ENCODE data around the gene SLC25A12. TPM values are rescaled to one million over a fixed set of nuclear protein-coding genes. Genes with fewer than 3 reads are reported as not detected.

SLC25A12 gene
- total and polyA plus RNA-seq, 10 of the 15 experiments (the other 5 are each of a cell fraction or from before 2014, with no cell fraction given) = 20.9 to 50.0 (median 33.0) TPM

GRCh38 chr2:171895786-171896185 lies 1.7 kb upstream of the SLC25A12 start:
- RAD21 ChIA-PET (ENCODE audit: unreplicated experiment) = interaction anchor here (0.9 kb wide), 1 partner anchor 207 kb away, joined by 5 read pairs; the partner anchor contains the start of gene DLX2
- POLR2A ChIA-PET = no interaction called here
- 54% methylated on average over 1 of the region's 1 CpG for WGBS (ENCODE audit: insufficient coverage, insufficient replicate concordance, low lambda C conversion rate, missing lambda C conversion rate)
- no peak overlapping the region for H3K27ac ChIP-seq (ENCODE audit: control insufficient read depth, insufficient read depth)
- H3K9ac ChIP-seq (ENCODE audit: control insufficient read depth, insufficient read depth, low read length) = no peak overlapping the region
- CTCF ChIA-PET = interaction anchor here (0.7 kb wide), 1 partner anchor 16 kb away, joined by 3 read pairs; no protein-coding TSS in a partner anchor
- H3K4me1 ChIP-seq (ENCODE audit: control insufficient read depth, insufficient read depth, low read length) = no peaks in the 10 kb centered on the region
- in situ Hi-C loops (cut with MboI) (no loop called here), intact Hi-C loops (cut with micrococcal nuclease; ENCODE audit: unreplicated experiment) (no loop called here)
- no peak overlapping the region for H3K4me2 ChIP-seq (ENCODE audit: control insufficient read depth, insufficient read depth)
- peaks cover 0 to 6% of the 10 kb centered on the region in 2 experiments; a peak in 1 of 4 replicates for H3K36me3 ChIP-seq (ENCODE audit: control insufficient read depth in 2 of 2, insufficient read depth in 2 of 2, low read length in 1 of 2)
- FAIRE-seq (no peak), DNase-seq (ENCODE audit: low read depth, low spot score) (no peak), ATAC-seq (no peak)
- SMC1A ChIA-PET (ENCODE audit: uncharacterized antibody, unreplicated experiment) = no interaction called here
- no peak for TF ChIP-seq SPI1 (IDR thresholded peaks at IDR 0.05; ENCODE audit: borderline replicate concordance, insufficient read depth, low read depth, low read length)
- TF ChIP-seq ZZZ3 (IDR thresholded peaks at IDR 0.05; ENCODE audit: control insufficient read depth, insufficient read length, low read depth) = no peak
- TF ChIP-seq POLR2AphosphoS2 (IDR thresholded peaks at IDR 0.05; ENCODE audit: low read depth, low read length) = no peak
- TF ChIP-seq SMAD1 (IDR thresholded peaks at IDR 0.05; ENCODE audit: low read depth, partially characterized antibody) = no peak
- no peak for TF ChIP-seq SRF (IDR thresholded peaks at IDR 0.05; ENCODE audit: low read depth in 2 of 2, low read length in 2 of 2)
- no peak for TF ChIP-seq CHD1 (IDR thresholded peaks at IDR 0.05; ENCODE audit: low read depth, low read length)
- TF ChIP-seq CREM (IDR thresholded peaks at IDR 0.05; ENCODE audit: low read depth) = no peak
- TF ChIP-seq ZBTB40 (IDR thresholded peaks at IDR 0.05; ENCODE audit: borderline replicate concordance) = no peak
- TF ChIP-seq STAT3 (IDR thresholded peaks at IDR 0.05; ENCODE audit: low read depth, low read length) = no peak
- no peak for TF ChIP-seq JUND (IDR thresholded peaks at IDR 0.05; ENCODE audit: low read depth, low read length)
- no peak for TF ChIP-seq CEBPZ (IDR thresholded peaks at IDR 0.05; ENCODE audit: low read depth, low read length)
- no peak for TF ChIP-seq YBX1 (IDR thresholded peaks at IDR 0.05)
- TF ChIP-seq TCF7 (IDR thresholded peaks at IDR 0.05; ENCODE audit: borderline replicate concordance) = no peak
- no peak for TF ChIP-seq CBX3 (IDR thresholded peaks at IDR 0.05; ENCODE audit: borderline replicate concordance, low read depth)
- TF ChIP-seq ATF7 (IDR thresholded peaks at IDR 0.05; ENCODE audit: low read depth) = no peak
- H3K9me3 ChIP-seq (replicated peaks; ENCODE audit: control insufficient read depth, insufficient read depth, low read length) = no peaks in the 10 kb centered on the region; the same call in 1 of the 3 replicates
- no peak overlapping the region for H3K4me3 ChIP-seq
- no peaks in the 10 kb centered on the region for H4K20me1 ChIP-seq (ENCODE audit: control insufficient read depth, insufficient read depth)
- H2AFZ ChIP-seq (ENCODE audit: control insufficient read depth, low read depth, low read length) = no peak overlapping the region
- no peaks in the 10 kb centered on the region for H3K27me3 ChIP-seq (replicated peaks in 1 of 2; ENCODE audit: control insufficient read depth in 2 of 2, insufficient read depth in 2 of 2, low read length in 1 of 2)
- BruUV-seq (replicated peaks) = no TSS peak
- peaks cover 23% of the 10 kb centered on the region for H3K79me2 ChIP-seq (ENCODE audit: control insufficient read depth, insufficient read depth, low read length)
